ENCODE results near the gene PSMG3. TPM values are rescaled to one million over a fixed set of nuclear protein-coding genes. Genes with fewer than 3 reads are reported as not detected.
"Not testable (repeated sequence)": the region's sequence is repeated elsewhere in the genome, so short reads cannot be mapped to it uniquely, and the experiment has no call there.

PSMG3 gene
- total RNA-seq, 1 donor from 2014 or later, result 17.9 TPM

- DNase-seq (ENCODE audit: low read depth in 2 of 2), result no peak
These were observed 35.3 kb downstream of the PSMG3 start for GRCh38 chr7:1534330-1535099.

GRCh38 chr7:1533547-1534329 lies 36.1 kb downstream of the PSMG3 start:
- DNase-seq (ENCODE audit: low read depth in 2 of 2), result peak; percentile 86 to 96

GRCh38 chr7:1533255-1533546 lies 36.6 kb downstream of the PSMG3 start:
- DNase-seq (ENCODE audit: low read depth in 2 of 2), result no peak

GRCh38 chr7:1532456-1533254 lies 37.2 kb downstream of the PSMG3 start:
- DNase-seq (ENCODE audit: low read depth in 2 of 2), result peak; percentile 96 to 97

- DNase-seq (ENCODE audit: low read depth in 2 of 2), result no peak
These were observed 37.8 kb downstream of the PSMG3 start for GRCh38 chr7:1531979-1532455.

GRCh38 chr7:1531263-1531978 lies 38.4 kb downstream of the PSMG3 start:
- peak; percentile 61 to 67 for DNase-seq (ENCODE audit: low read depth in 2 of 2)

GRCh38 chr7:1530946-1531262 lies 38.9 kb downstream of the PSMG3 start:
- DNase-seq (ENCODE audit: low read depth in 2 of 2), result no peak

GRCh38 chr7:1529383-1530116 lies 40.3 kb downstream of the PSMG3 start:
- DNase-seq (ENCODE audit: low read depth in 2 of 2), result no peak

- DNase-seq (ENCODE audit: low read depth in 2 of 2), result no peak
These were observed 43.5 kb downstream of the PSMG3 start for GRCh38 chr7:1526271-1526754.

- no peak for DNase-seq (ENCODE audit: low read depth in 2 of 2)
These were observed 44.4 kb downstream of the PSMG3 start for GRCh38 chr7:1525409-1525808.

GRCh38 chr7:1523844-1524243 lies 46.0 kb downstream of the PSMG3 start:
- DNase-seq (ENCODE audit: low read depth in 2 of 2), result no peak

- no peak for DNase-seq (ENCODE audit: low read depth in 2 of 2)
These were observed 46.6 kb downstream of the PSMG3 start for GRCh38 chr7:1523208-1523607.

GRCh38 chr7:1521456-1521855 lies 48.4 kb downstream of the PSMG3 start:
- DNase-seq (ENCODE audit: low read depth in 2 of 2), result no peak

- peak; percentile 81 to 97 for DNase-seq (ENCODE audit: low read depth in 2 of 2)
These were observed 49.1 kb downstream of the PSMG3 start for GRCh38 chr7:1520539-1521234.

- DNase-seq (ENCODE audit: low read depth in 2 of 2), result not testable (repeated sequence)
These were observed 50.4 kb downstream of the PSMG3 start for GRCh38 chr7:1519322-1519922.

Measured in lung microvascular endothelial cell (primary cell).